ENCODE results near the gene IL17RA.

The IL17RA gene

GRCh38 chr22:17108256-17109112 is 23.7 kb downstream of the IL17RA start:
- no peak for TF ChIP-seq CTCF (IDR thresholded peaks at IDR 0.05)
- Histone ChIP-seq H3K27ac (peak overlapping the region; percentile 91), H3K36me3 (peaks cover 96% of the 10 kb centered on the region), H3K9me3 (no peaks in the 10 kb centered on the region), H3K4me1 (ENCODE audit: control insufficient read depth in 1 of 2, insufficient read depth in 1 of 2, low read depth in 1 of 2, low read length in 1 of 2) (peaks cover 96 to 97% of the 10 kb centered on the region in 2 experiments), H3K27me3 (no peaks in the 10 kb centered on the region), H3K4me3 (ENCODE audit: low read depth in 1 of 2, low read length in 1 of 2) (peak overlapping the region; percentile 58 to 63)

- peak overlapping the region; percentile 91 for H3K27ac ChIP-seq
- peaks cover 97% of the 10 kb centered on the region for H3K36me3 ChIP-seq
- H3K4me1 ChIP-seq (ENCODE audit: control insufficient read depth in 1 of 2, insufficient read depth in 1 of 2, low read depth in 1 of 2, low read length in 1 of 2), result peaks cover 96 to 99% of the 10 kb centered on the region in 2 experiments
- H3K9me3 ChIP-seq, result no peaks in the 10 kb centered on the region
- H3K4me3 ChIP-seq (ENCODE audit: low read depth in 1 of 2, low read length in 1 of 2), result peak overlapping the region in 1 of 2 experiments; percentile 58
- TF ChIP-seq CTCF (IDR thresholded peaks at IDR 0.05), result no peak
- H3K27me3 ChIP-seq, result no peaks in the 10 kb centered on the region
These were observed 24.5 kb downstream of the IL17RA start for GRCh38 chr22:17109113-17109865.

GRCh38 chr22:17109976-17110375 is 25.2 kb downstream of the IL17RA start:
- no peak for TF ChIP-seq CTCF (IDR thresholded peaks at IDR 0.05)
- H3K4me3 ChIP-seq (ENCODE audit: low read depth in 1 of 2, low read length in 1 of 2), result no peak overlapping the region
- peak overlapping the region; percentile 91 for H3K27ac ChIP-seq
- no peaks in the 10 kb centered on the region for H3K27me3 ChIP-seq
- H3K4me1 ChIP-seq (ENCODE audit: control insufficient read depth in 1 of 2, insufficient read depth in 1 of 2, low read depth in 1 of 2, low read length in 1 of 2), result peaks cover 96 to 99% of the 10 kb centered on the region in 2 experiments
- peaks cover 97% of the 10 kb centered on the region for H3K36me3 ChIP-seq
- H3K9me3 ChIP-seq, result no peaks in the 10 kb centered on the region

GRCh38 chr22:17110791-17111550 is 26.2 kb downstream of the IL17RA start:
- TF ChIP-seq CTCF (IDR thresholded peaks at IDR 0.05), result no peak
- peaks cover 94% of the 10 kb centered on the region for H3K36me3 ChIP-seq

GRCh38 chr22:17112491-17113042 is 27.8 kb downstream of the IL17RA start:
- TF ChIP-seq CTCF (IDR thresholded peaks at IDR 0.05), result no peak
- Histone ChIP-seq H3K4me3 (ENCODE audit: low read depth in 1 of 2, low read length in 1 of 2) (no peak overlapping the region), H3K9me3 (no peaks in the 10 kb centered on the region), H3K27me3 (no peaks in the 10 kb centered on the region), H3K27ac (peak overlapping the region; percentile 91), H3K4me1 (ENCODE audit: control insufficient read depth in 1 of 2, insufficient read depth in 1 of 2, low read depth in 1 of 2, low read length in 1 of 2) (peaks cover 96 to 99% of the 10 kb centered on the region in 2 experiments), H3K36me3 (peaks cover 80% of the 10 kb centered on the region)

More at GRCh38 chr22:17110791-17111550, 26.2 kb downstream of the IL17RA start:
- H3K27ac ChIP-seq, result peak overlapping the region; percentile 91
- no peak overlapping the region for H3K4me3 ChIP-seq (ENCODE audit: low read depth in 1 of 2, low read length in 1 of 2)
- no peaks in the 10 kb centered on the region for H3K27me3 ChIP-seq
- no peaks in the 10 kb centered on the region for H3K9me3 ChIP-seq
- H3K4me1 ChIP-seq (ENCODE audit: control insufficient read depth in 1 of 2, insufficient read depth in 1 of 2, low read depth in 1 of 2, low read length in 1 of 2), result peaks cover 96 to 99% of the 10 kb centered on the region in 2 experiments

Data from neutrophil (primary cell).